Suprapubic skin (tissue), 4 donors: ENCODE measurements around the gene CMSS1. TPM values are rescaled to one million over a fixed set of nuclear protein-coding genes. Genes with fewer than 3 reads are reported as not detected.

Experiments
- DNase-seq, 2 donors: peaks; one replicate each; pipeline ENCODE4 v3.0.0-alpha.2; 2019; ENCODE audit warnings: low spot score in 2 of 2
- H3K27ac ChIP-seq: fragments of 200-600 bp; sonication (generic); one replicate; pipeline ENCODE4 v1.5.1; 2019
- H3K27me3 ChIP-seq: fragments of 200-600 bp; sonication (generic); one replicate; pipeline ENCODE4 v1.5.1; 2019
- H3K36me3 ChIP-seq: fragments of 200-600 bp; sonication (generic); one replicate; pipeline ENCODE4 v1.5.1; 2019
- H3K4me1 ChIP-seq: fragments of 200-600 bp; sonication (generic); one replicate; pipeline ENCODE4 v1.5.1; 2019
- H3K4me3 ChIP-seq: fragments of 200-600 bp; sonication (generic); one replicate; pipeline ENCODE4 v1.5.1; 2019; ENCODE audit warnings: mild to moderate bottlenecking
- H3K9me3 ChIP-seq: fragments of 200-600 bp; sonication (generic); one replicate; pipeline ENCODE4 v1.5.1; 2019
- EP300 ChIP-seq: sonication (generic); formaldehyde crosslinking; IDR thresholded peaks from one replicate; pipeline ENCODE4 v1.6.1; 2017; ENCODE audit warnings: antibody characterized with exemption
- POLR2A ChIP-seq, 2 donors: fragments of 450-650 bp; IDR thresholded peaks; one replicate each; pipeline ENCODE4 v1.6.1; 2017; ENCODE audit warnings: antibody characterized with exemption in 2 of 2, mild to moderate bottlenecking in 2 of 2, moderate library complexity in 2 of 2
- POLR2AphosphoS5 ChIP-seq, 3 donors: sonication (generic); formaldehyde crosslinking; IDR thresholded peaks; one replicate each; pipeline ENCODE4 v1.6.1; 2017; ENCODE audit warnings: antibody characterized with exemption in 3 of 3
- WGBS: methylation state at CpG from one replicate; pipeline ENCODE4 v1.1.5; 2018; 5-methylcytosine and 5-hydroxymethylcytosine counted together
- total RNA-seq, 4 donors: library from RNA; depleted of rRNA; stranded (reverse); fragments of >200 nt; gene quantifications; one replicate each; pipeline ENCODE4 v1.1.0, GENCODE V29; 2016
- TF ChIP-seq, protein P1 (sequence below), 2 donors: fragments of 200-600 bp in 1 of 2; fragments of 450-650 bp in 1 of 2; sonication (generic) in 1 of 2; IDR thresholded peaks; one replicate each; pipeline ENCODE4 v1.5.1; 2016 to 2019; ENCODE audit warnings: antibody characterized with exemption in 2 of 2, mild to moderate bottlenecking in 1 of 2, moderate library complexity in 1 of 2

The CMSS1 gene
- total RNA-seq, 4 donors from 2014 or later, result 13.2 to 17.1 (median 13.5) TPM

DNA sequence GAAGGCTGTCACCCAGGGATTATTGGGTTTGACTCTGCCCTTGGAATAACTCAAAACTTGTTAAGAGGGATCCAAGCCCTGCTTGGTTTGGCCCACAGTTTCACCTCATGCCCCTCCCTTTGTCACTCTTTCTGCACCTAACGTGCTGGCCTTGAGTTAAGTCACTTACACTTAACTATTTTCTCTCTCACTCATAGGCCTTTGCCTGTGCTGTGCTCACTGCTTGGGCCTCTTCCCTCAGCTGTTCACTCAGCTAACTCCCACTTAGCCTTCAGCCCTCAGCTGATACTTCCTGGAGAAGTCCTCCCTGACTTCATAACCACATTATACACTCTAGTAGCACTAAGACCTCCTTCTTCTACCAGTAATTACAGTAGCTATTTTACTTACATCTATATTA lies 133.3 kb downstream of the CMSS1 start:
- H3K4me3 ChIP-seq, result no peak overlapping the region
- WGBS, result 76% methylated on average over 1 of the region's 1 CpG
- H3K27ac ChIP-seq, result no peak overlapping the region
- no peak for DNase-seq
- H3K36me3 ChIP-seq, result no peaks in the 10 kb centered on the region
- peaks cover 17% of the 10 kb centered on the region for H3K4me1 ChIP-seq
- H3K9me3 ChIP-seq, result no peaks in the 10 kb centered on the region
- no peaks in the 10 kb centered on the region for H3K27me3 ChIP-seq
- TF ChIP-seq EP300, result no peak
- TF ChIP-seq POLR2AphosphoS5 (IDR thresholded peaks at IDR 0.05), result no peak
- TF ChIP-seq, protein P1, sequence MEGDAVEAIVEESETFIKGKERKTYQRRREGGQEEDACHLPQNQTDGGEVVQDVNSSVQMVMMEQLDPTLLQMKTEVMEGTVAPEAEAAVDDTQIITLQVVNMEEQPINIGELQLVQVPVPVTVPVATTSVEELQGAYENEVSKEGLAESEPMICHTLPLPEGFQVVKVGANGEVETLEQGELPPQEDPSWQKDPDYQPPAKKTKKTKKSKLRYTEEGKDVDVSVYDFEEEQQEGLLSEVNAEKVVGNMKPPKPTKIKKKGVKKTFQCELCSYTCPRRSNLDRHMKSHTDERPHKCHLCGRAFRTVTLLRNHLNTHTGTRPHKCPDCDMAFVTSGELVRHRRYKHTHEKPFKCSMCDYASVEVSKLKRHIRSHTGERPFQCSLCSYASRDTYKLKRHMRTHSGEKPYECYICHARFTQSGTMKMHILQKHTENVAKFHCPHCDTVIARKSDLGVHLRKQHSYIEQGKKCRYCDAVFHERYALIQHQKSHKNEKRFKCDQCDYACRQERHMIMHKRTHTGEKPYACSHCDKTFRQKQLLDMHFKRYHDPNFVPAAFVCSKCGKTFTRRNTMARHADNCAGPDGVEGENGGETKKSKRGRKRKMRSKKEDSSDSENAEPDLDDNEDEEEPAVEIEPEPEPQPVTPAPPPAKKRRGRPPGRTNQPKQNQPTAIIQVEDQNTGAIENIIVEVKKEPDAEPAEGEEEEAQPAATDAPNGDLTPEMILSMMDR (IDR thresholded peaks at IDR 0.05), result no peak
- no peak for TF ChIP-seq POLR2A (IDR thresholded peaks at IDR 0.05)

DNA sequence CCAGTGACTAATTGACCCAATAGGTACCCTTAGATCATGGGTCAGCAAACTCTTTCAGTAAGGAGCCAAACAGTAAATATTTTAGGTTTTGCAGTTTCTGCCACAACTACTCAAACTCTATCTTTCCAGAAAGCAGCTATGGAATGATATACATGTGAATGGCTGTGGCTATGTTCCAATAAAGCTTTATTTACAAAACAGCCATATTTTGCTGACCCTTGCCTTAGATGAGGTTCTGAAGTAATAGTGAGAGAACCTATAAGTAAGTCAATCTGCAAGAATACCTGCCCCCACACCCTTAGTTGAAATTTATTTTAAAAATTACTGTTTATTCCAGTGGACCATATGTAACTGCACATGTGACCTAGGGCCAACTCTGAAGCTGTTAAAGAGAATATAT lies 134.0 kb downstream of the CMSS1 start:
- DNase-seq, result no peak
- no peaks in the 10 kb centered on the region for H3K27me3 ChIP-seq
- no peaks in the 10 kb centered on the region for H3K9me3 ChIP-seq
- H3K4me3 ChIP-seq, result no peak overlapping the region
- TF ChIP-seq, protein P1 (IDR thresholded peaks at IDR 0.05), result no peak
- TF ChIP-seq EP300, result no peak
- TF ChIP-seq POLR2A (IDR thresholded peaks at IDR 0.05), result no peak
- TF ChIP-seq POLR2AphosphoS5 (IDR thresholded peaks at IDR 0.05), result no peak
- H3K36me3 ChIP-seq, result no peaks in the 10 kb centered on the region
- peaks cover 10% of the 10 kb centered on the region for H3K4me1 ChIP-seq
- no peak overlapping the region for H3K27ac ChIP-seq

DNA sequence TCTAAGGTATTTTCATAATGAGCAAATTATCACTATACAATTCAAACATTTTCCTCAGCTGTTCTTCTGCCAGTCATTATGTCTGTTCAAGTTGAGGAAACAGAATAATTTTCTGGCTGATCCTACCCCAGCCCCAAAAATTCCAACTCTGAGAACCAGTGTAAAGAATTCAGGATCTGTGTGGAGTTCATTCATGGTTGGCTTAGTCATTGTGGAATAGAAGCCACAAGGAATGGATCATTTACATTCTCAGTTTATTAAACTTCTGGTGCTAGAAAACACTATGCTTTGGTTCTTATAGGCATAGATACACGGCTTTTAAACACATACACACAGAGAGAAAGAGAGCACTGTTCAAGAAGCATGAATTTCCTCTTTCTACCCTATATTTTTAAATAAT lies 134.6 kb downstream of the CMSS1 start:
- Histone ChIP-seq H3K27ac (no peak overlapping the region), H3K36me3 (no peaks in the 10 kb centered on the region), H3K9me3 (no peaks in the 10 kb centered on the region), H3K4me3 (no peak overlapping the region), H3K4me1 (peaks cover 10% of the 10 kb centered on the region), H3K27me3 (no peaks in the 10 kb centered on the region)
- no peak for DNase-seq
- TF ChIP-seq EP300 (no peak), POLR2AphosphoS5 (IDR thresholded peaks at IDR 0.05) (no peak), POLR2A (IDR thresholded peaks at IDR 0.05) (no peak)
- TF ChIP-seq, protein P1 (IDR thresholded peaks at IDR 0.05), result no peak
- WGBS, result 93% methylated on average over 1 of the region's 1 CpG

DNA sequence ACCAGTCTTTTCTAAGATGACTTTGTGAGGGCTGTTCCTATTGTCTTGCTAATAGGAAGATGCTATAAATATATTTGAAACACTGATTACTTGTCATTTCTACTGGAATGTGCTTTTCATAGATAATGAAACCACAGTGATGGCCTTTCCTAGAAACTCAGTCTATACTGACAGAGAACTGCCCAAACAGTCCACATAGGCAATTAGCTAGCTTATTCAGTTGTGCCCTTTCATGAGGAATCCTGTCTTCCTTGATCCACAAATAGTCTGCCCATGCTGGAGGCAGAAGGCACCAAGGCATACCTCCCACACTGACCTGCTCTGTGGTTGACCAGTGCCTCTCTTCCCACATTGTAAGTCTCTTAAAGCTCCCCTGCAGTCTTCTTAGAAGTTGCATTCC lies 135.9 kb downstream of the CMSS1 start:
- Histone ChIP-seq H3K27me3 (no peaks in the 10 kb centered on the region), H3K4me3 (no peak overlapping the region), H3K36me3 (no peaks in the 10 kb centered on the region), H3K9me3 (no peaks in the 10 kb centered on the region), H3K4me1 (peaks cover 10% of the 10 kb centered on the region), H3K27ac (no peak overlapping the region)
- TF ChIP-seq, protein P1 (IDR thresholded peaks at IDR 0.05), result no peak
- TF ChIP-seq POLR2AphosphoS5 (IDR thresholded peaks at IDR 0.05) (no peak), EP300 (no peak), POLR2A (IDR thresholded peaks at IDR 0.05) (no peak)
- no peak for DNase-seq

DNA sequence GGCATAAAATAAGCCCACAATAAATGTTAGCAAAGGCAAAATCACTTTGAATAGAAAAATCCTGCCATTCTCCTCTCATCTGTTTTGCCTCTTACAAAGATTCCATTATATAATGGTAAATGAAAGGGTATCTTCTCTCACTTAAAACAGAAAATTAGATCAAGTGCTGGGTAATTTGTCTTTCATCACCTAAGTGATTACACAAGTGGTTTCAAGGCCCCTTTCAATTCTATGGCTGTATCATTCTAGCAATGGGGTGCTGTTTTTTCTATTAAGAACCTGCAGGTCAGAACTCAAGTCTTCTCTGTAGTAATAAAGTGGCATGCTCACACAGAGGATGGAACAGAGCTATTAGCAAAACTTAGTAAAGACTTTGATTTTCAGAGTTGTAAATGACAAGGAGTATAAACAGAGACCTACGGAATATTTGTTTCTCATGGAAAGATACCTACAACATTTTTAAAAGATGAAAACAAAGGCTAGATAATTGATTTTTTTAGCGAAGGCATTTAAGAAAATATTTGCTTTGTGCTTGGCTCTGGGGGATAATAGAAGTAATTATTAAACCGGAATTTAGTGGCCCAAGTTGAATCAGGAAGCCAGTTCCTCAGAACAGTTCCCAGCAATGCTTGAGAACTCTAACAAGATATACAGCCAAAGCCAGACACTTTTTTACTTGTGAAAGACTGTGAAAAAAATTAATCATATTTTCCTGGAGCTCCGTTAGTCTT lies 137.4 kb downstream of the CMSS1 start:
- Histone ChIP-seq H3K36me3 (no peaks in the 10 kb centered on the region), H3K27me3 (no peaks in the 10 kb centered on the region), H3K4me1 (peaks cover 3% of the 10 kb centered on the region), H3K27ac (no peak overlapping the region), H3K4me3 (no peak overlapping the region), H3K9me3 (no peaks in the 10 kb centered on the region)
- DNase-seq, result no peak
- 63% methylated on average over 4 of the region's 4 CpGs for WGBS
- TF ChIP-seq POLR2AphosphoS5 (IDR thresholded peaks at IDR 0.05) (no peak), EP300 (no peak), POLR2A (IDR thresholded peaks at IDR 0.05) (no peak)
- TF ChIP-seq, protein P1 (IDR thresholded peaks at IDR 0.05), result no peak
